HepG2 (cell line): Measurements from ENCODE around the gene DMPK. TPM values are rescaled to one million over a fixed set of nuclear protein-coding genes. Genes with fewer than 3 reads are reported as not detected.

Source experiments
- ATAC-seq: fragments of 200-7000 bp; cut with Tn5 transposase; 3 replicates; pipeline ENCODE4 v1.9.1; 2020; ENCODE audit warnings: mild to moderate bottlenecking, moderate library complexity
- BruUV-seq: library from RNA; stranded (reverse); fragments of 400-500 nt; replicated peaks from 2 replicates; lab custom pipeline; 2021; lab: Mats Ljungman, UMichigan
- CTCF ChIA-PET: fragments of 300-600 bp; formaldehyde crosslinking; extraction: SDS; loops from one replicate; lab custom pipeline; 2021; ENCODE audit warnings: low total read pairs, inconsistent platforms, low intra/inter-chr PET ratio; lab: Yijun Ruan, JAX
- POLR2A ChIA-PET: fragments of 350-600 bp; sonication (Branson Sonifier 250); formaldehyde crosslinking; loops from one replicate; lab custom pipeline; 2020; ENCODE audit warnings: antibody characterized with exemption, inconsistent platforms; lab: Yijun Ruan, JAX
- DNase-seq: peaks from one replicate; pipeline ENCODE4 v3.0.0-alpha.2; 2015; ENCODE audit warnings: low spot score
- FAIRE-seq: peaks from 3 replicates; lab custom pipeline; 2011; peaks lifted over from hg19 to GRCh38; lab: Jason Lieb, UNC
- H2AFZ ChIP-seq: one replicate; pipeline ENCODE4 v1.6.1; 2011; ENCODE audit warnings: low read length, inconsistent platforms
- H3K27ac ChIP-seq: fragments of 300-600 bp; 3 replicates; pipeline ENCODE4 v1.8.0; 2011; ENCODE audit warnings: mixed run types, mild to moderate bottlenecking, mixed read lengths, low read length, inconsistent platforms; ENCODE audit not compliant: insufficient read depth; ENCODE audit errors: extremely low read length
- H3K27me3 ChIP-seq, 2 experiments: fragments of 200-600 bp in 1 of 2; 2 replicates in 1 of 2; 3 replicates in 1 of 2; pipeline versions ENCODE4 v1.6.0 to v1.8.0; 2011; ENCODE audit warnings: low read length in 2 of 2, mild to moderate bottlenecking in 2 of 2, moderate library complexity in 2 of 2, inconsistent platforms in 1 of 2; ENCODE audit not compliant: insufficient read depth in 2 of 2, control insufficient read depth in 1 of 2
- H3K36me3 ChIP-seq, 2 experiments: fragments of 200-600 bp in 1 of 2; replicated peaks in 1 of 2; 2 replicates in 1 of 2; 3 replicates in 1 of 2; pipeline versions ENCODE4 v1.5.1 to v1.8.0; 2011; ENCODE audit warnings: low read length in 2 of 2, inconsistent platforms in 1 of 2; ENCODE audit not compliant: insufficient read depth in 2 of 2, control insufficient read depth in 1 of 2
- H3K4me1 ChIP-seq: 2 replicates; pipeline ENCODE4 v1.5.1; 2012; ENCODE audit warnings: low read length, inconsistent platforms; ENCODE audit not compliant: insufficient read depth
- H3K4me2 ChIP-seq: 2 replicates; pipeline ENCODE4 v1.6.0; 2011; ENCODE audit warnings: low read depth, low read length, inconsistent platforms
- H3K4me3 ChIP-seq, 3 experiments: fragments of 200-600 bp in 1 of 3; sonication (generic), shearing (Covaris generic) in 1 of 3; replicated peaks in 1 of 3; 2 replicates each; pipeline ENCODE4 v1.5.1; 2011 to 2016; ENCODE audit warnings: low read length in 3 of 3, inconsistent platforms in 2 of 3, low read depth in 2 of 3, mild to moderate bottlenecking in 2 of 3, control low read depth in 1 of 3, mixed read lengths in 1 of 3; ENCODE audit not compliant: insufficient read depth in 1 of 3
- H3K79me2 ChIP-seq: one replicate; pipeline ENCODE4 v1.6.1; 2011; ENCODE audit warnings: low read length, inconsistent platforms; ENCODE audit not compliant: insufficient read depth
- H3K9ac ChIP-seq: 2 replicates; pipeline ENCODE4 v1.6.0; 2011; ENCODE audit warnings: mild to moderate bottlenecking, low read depth, low read length, inconsistent platforms; ENCODE audit not compliant: insufficient read depth
- H3K9me3 ChIP-seq: 2 replicates; pipeline ENCODE4 v1.5.1; 2012; ENCODE audit warnings: mild to moderate bottlenecking, low read length
- H4K20me1 ChIP-seq: 2 replicates; pipeline ENCODE4 v1.6.0; 2011; ENCODE audit warnings: inconsistent platforms, mild to moderate bottlenecking, low read length, moderate library complexity; ENCODE audit not compliant: insufficient read depth
- ATF6 ChIP-seq: sonication (generic); formaldehyde crosslinking; conservative IDR thresholded peaks from 2 replicates; pipeline ENCODE4 v1.4.0; 2020; ENCODE audit warnings: missing genetic modification reagents
- ESRRA ChIP-seq: sonication (generic); formaldehyde crosslinking; IDR thresholded peaks from 2 replicates; pipeline ENCODE4 v1.5.1; 2020; ENCODE audit warnings: mild to moderate bottlenecking, low read depth, missing genetic modification reagents
- FOXC1 ChIP-seq: sonication (generic); formaldehyde crosslinking; IDR thresholded peaks from 2 replicates; pipeline ENCODE4 v1.8.0; 2022; ENCODE audit warnings: mild to moderate bottlenecking, missing genetic modification reagents, borderline replicate concordance
- HOXA9 ChIP-seq: sonication (generic); formaldehyde crosslinking; IDR thresholded peaks from 2 replicates; pipeline ENCODE4 v1.8.1; 2022; ENCODE audit warnings: missing genetic modification reagents, mild to moderate bottlenecking, moderate library complexity, borderline replicate concordance
- JUNB ChIP-seq: sonication (generic); formaldehyde crosslinking; IDR thresholded peaks from 2 replicates; pipeline ENCODE4 v1.8.0; 2022; ENCODE audit warnings: missing genetic modification reagents, mild to moderate bottlenecking, borderline replicate concordance
- KDM5A ChIP-seq: fragments of 200-600 bp; sonication (generic); IDR thresholded peaks from 2 replicates; pipeline ENCODE4 v1.7.0; 2018; ENCODE audit warnings: antibody characterized with exemption, mild to moderate bottlenecking, low read length, borderline replicate concordance
- RFX3 ChIP-seq: IDR thresholded peaks from 2 replicates; pipeline ENCODE4 v1.6.1; 2016; ENCODE audit warnings: missing biosample characterization, missing genetic modification reagents
- SALL2 ChIP-seq: sonication (generic); formaldehyde crosslinking; IDR thresholded peaks from 2 replicates; pipeline ENCODE4 v1.8.1; 2023; ENCODE audit warnings: mild to moderate bottlenecking, missing genetic modification reagents, inconsistent platforms
- ZKSCAN1 ChIP-seq: fragments of 150-350 bp; IDR thresholded peaks from 2 replicates; pipeline ENCODE4 v1.6.1; 2014; ENCODE audit warnings: low read length
- ZMYM2 ChIP-seq: sonication (generic); formaldehyde crosslinking; IDR thresholded peaks from 2 replicates; pipeline ENCODE4 v1.8.0; 2022; ENCODE audit warnings: mild to moderate bottlenecking, missing genetic modification reagents
- ZNF451 ChIP-seq: sonication (generic); formaldehyde crosslinking; IDR thresholded peaks from 2 replicates; pipeline ENCODE4 v1.5.0; 2020; ENCODE audit warnings: mild to moderate bottlenecking, missing genetic modification reagents
- ZNF792 ChIP-seq: IDR thresholded peaks from 2 replicates; pipeline ENCODE4 v1.6.1; 2016
- WGBS: methylation state at CpG from one replicate; pipeline ENCODE4 v1.1.6; 2017; ENCODE audit warnings: low lambda C conversion rate; 5-methylcytosine and 5-hydroxymethylcytosine counted together
- in situ Hi-C: cut with HindIII; loops from 2 replicates; pipeline ENCODE4 v1.10.0; 2017; ENCODE audit warnings: low pct_unique_long_range_greater_than_20kb; ENCODE audit not compliant: extremely low pct_ligation_motif_present
- intact Hi-C: fragments of 100-400 bp; cut with micrococcal nuclease; formaldehyde crosslinking; loops from one replicate; pipeline ENCODE4 v1.10.0; 2022; ENCODE audit not compliant: unreplicated experiment
- polyA plus RNA-seq, 8 experiments: library from polyadenylated mRNA; depleted of rRNA in 3 of 8; stranded (reverse) in 7 of 8; unstranded in 1 of 8; fragments of >200 nt; fragmentation: Illumina TruSeq in 4 of 8; extraction: Trizol in 4 of 8; gene quantifications; 2 replicates each; pipeline versions ENCODE4 v1.2.1 to v1.2.3, GENCODE V29; 2011 to 2016; ENCODE audit warnings: low read depth in 4 of 8, missing spikeins in 1 of 8, mixed read lengths in 1 of 8; ENCODE audit not compliant: insufficient read depth in 1 of 8
- total RNA-seq, 5 experiments: library from RNA; depleted of rRNA; stranded (reverse); fragments of >200 nt; fragmentation: Illumina TruSeq; extraction: Trizol; gene quantifications; 2 replicates each; pipeline ENCODE4 v1.2.3, GENCODE V29; 2016; ENCODE audit warnings: low read depth in 1 of 5

The DMPK gene
- total and polyA plus RNA-seq, 2 of the 13 experiments (the other 11 are each of a cell fraction or from before 2014, with no cell fraction given), result 5.3 to 8.8 TPM

- H4K20me1 ChIP-seq, result peaks cover 4% of the 10 kb centered on the region; the same call in 1 of the 2 replicates
- no peak for DNase-seq
- H3K9me3 ChIP-seq, result no peaks in the 10 kb centered on the region
- H3K36me3 ChIP-seq, result peaks cover 7 to 26% of the 10 kb centered on the region in 2 experiments
- intact Hi-C loops, result no loop called here
- no peak overlapping the region for H3K27ac ChIP-seq
- no peak overlapping the region for H2AFZ ChIP-seq
- TF ChIP-seq HOXA9 (CRISPR knock-in tag) (no peak), ZKSCAN1 (no peak), JUNB (CRISPR knock-in tag) (no peak), KDM5A (no peak), ZNF792 (CRISPR knock-in tag) (no peak), ZMYM2 (CRISPR knock-in tag) (no peak), FOXC1 (CRISPR knock-in tag) (no peak), SALL2 (CRISPR knock-in tag) (no peak)
- H3K4me2 ChIP-seq, result no peak overlapping the region
- WGBS, result 89% methylated on average over 5 of the region's 5 CpGs
- ATAC-seq, result no peak
- no peaks in the 10 kb centered on the region; a peak in 1 of 5 replicates for H3K27me3 ChIP-seq
- H3K4me1 ChIP-seq, result peaks cover 23% of the 10 kb centered on the region
- no peak overlapping the region for H3K9ac ChIP-seq
- POLR2A ChIA-PET, result no interaction called here
- no TSS peak for BruUV-seq
- in situ Hi-C loops, result no loop called here
- no peak for FAIRE-seq
- no peak overlapping the region for H3K4me3 ChIP-seq
- CTCF ChIA-PET, result no interaction called here
- no peaks in the 10 kb centered on the region for H3K79me2 ChIP-seq
Observed at GRCh38 chr19:45785097-45785496, 2.8 kb upstream of the DMPK start.

- in situ Hi-C loops, result no loop called here
- Histone ChIP-seq H3K9me3 (no peaks in the 10 kb centered on the region), H3K9ac (no peak overlapping the region), H3K4me1 (peaks cover 29% of the 10 kb centered on the region), H2AFZ (no peak overlapping the region), H3K4me3 (no peak overlapping the region), H3K36me3 (peaks cover 4 to 21% of the 10 kb centered on the region in 2 experiments), H3K27ac (no peak overlapping the region), H3K79me2 (no peaks in the 10 kb centered on the region), H3K27me3 (no peaks in the 10 kb centered on the region; a peak in 1 of 5 replicates), H4K20me1 (peaks cover 4% of the 10 kb centered on the region; the same call in 1 of the 2 replicates), H3K4me2 (no peak overlapping the region)
- DNase-seq (no peak), ATAC-seq (no peak), FAIRE-seq (no peak)
- ChIA-PET CTCF (no interaction called here), POLR2A (no interaction called here)
- intact Hi-C loops, result no loop called here
- WGBS, result 91% methylated on average over 4 of the region's 4 CpGs
- no peak for TF ChIP-seq ESRRA (CRISPR knock-in tag)
- no peak for TF ChIP-seq RFX3 (CRISPR knock-in tag)
- TF ChIP-seq ZNF451, result no peak
- TF ChIP-seq ATF6 (CRISPR knock-in tag), result no peak
- no TSS peak for BruUV-seq
Observed at GRCh38 chr19:45784096-45784495, 1.8 kb upstream of the DMPK start.
